Adrenal gland (tissue), 19 donors: ENCODE results near the gene XG. TPM values are rescaled to one million over a fixed set of nuclear protein-coding genes. Genes with fewer than 3 reads are reported as not detected.
"Not testable (repeated sequence)": the region's sequence is repeated elsewhere in the genome, so short reads cannot be mapped to it uniquely, and the experiment has no call there.

Experiments used
- DNase-seq, 7 donors: peaks; one replicate each; pipeline ENCODE4 v3.0.0-alpha.2; 2019 to 2020
- H3K27ac ChIP-seq, 5 donors: fragments of 200-600 bp; sonication (generic) in 4 of 5; 1 replicate in 3 of 5; 2 replicates in 2 of 5; pipeline versions ENCODE4 v1.5.1 to v1.8.0; 2016 to 2020; ENCODE audit warnings: mild to moderate bottlenecking in 1 of 5
- H3K27me3 ChIP-seq: fragments of 200-600 bp; 2 replicates; pipeline ENCODE4 v1.8.0; 2021
- H3K36me3 ChIP-seq, 2 donors: fragments of 200-600 bp; replicated peaks in 1 of 2; 1 replicate in 1 of 2; 2 replicates in 1 of 2; pipeline versions ENCODE4 v1.5.1 to v1.8.0; 2018 to 2022
- H3K4me1 ChIP-seq, 2 donors: fragments of 200-600 bp; replicated peaks in 1 of 2; 1 replicate in 1 of 2; 2 replicates in 1 of 2; pipeline versions ENCODE4 v1.5.1 to v1.8.0; 2018 to 2021
- H3K4me3 ChIP-seq, 4 donors: fragments of 200-600 bp; sonication (generic) in 3 of 4; one replicate each; pipeline ENCODE4 v1.5.1; 2016 to 2018
- H3K9me3 ChIP-seq, 3 donors: fragments of 200-600 bp; sonication (generic) in 1 of 3; replicated peaks in 1 of 3; 1 replicate in 2 of 3; 2 replicates in 1 of 3; pipeline versions ENCODE4 v1.5.1 to v1.8.0; 2016 to 2021
- CTCF ChIP-seq, 6 experiments: fragments of 450-650 bp in 4 of 6; fragments of 200-600 bp in 2 of 6; sonication (generic) in 1 of 6; IDR thresholded peaks; 1 replicate in 5 of 6; 2 replicates in 1 of 6; pipeline versions ENCODE4 v1.5.1 to v1.8.0; 2016 to 2021; ENCODE audit warnings: antibody characterized with exemption in 6 of 6, mild to moderate bottlenecking in 2 of 6, moderate library complexity in 1 of 6
- POLR2A ChIP-seq, 2 donors: fragments of 450-650 bp; IDR thresholded peaks; one replicate each; pipeline ENCODE4 v1.6.1; 2017; ENCODE audit warnings: antibody characterized with exemption in 2 of 2, mild to moderate bottlenecking in 2 of 2, moderate library complexity in 1 of 2
- WGBS, 4 donors: extraction: QIAGEN DNeasy Blood & Tissue Kit in 2 of 4; methylation state at CpG; one replicate each; pipeline versions ENCODE4 v1.1.5 to v1.1.7; 2013 to 2017; 5-methylcytosine and 5-hydroxymethylcytosine counted together
- intact Hi-C, 2 donors: fragments of 100-400 bp; cut with DNase I; formaldehyde crosslinking; loops; one replicate each; pipeline versions ENCODE4 v1.14.1 to v1.15.0; 2022 to 2023
- long read RNA-seq, 10 donors: library from polyadenylated mRNA in 3 of 10; unstranded in 2 of 10; stranded (forward) in 1 of 10; transcript quantifications; one replicate each; pipeline ENCODE4 v2.0.0 and lab custom pipeline, GENCODE V29; 2021 to 2026
- polyA plus RNA-seq, 3 donors: library from polyadenylated mRNA; stranded (reverse); fragments of 200-250 nt in 2 of 3; fragments of 350-450 nt in 1 of 3; fragmentation: Illumina TruSeq in 1 of 3; extraction: RNeasy Lipid Tissue Mini Kit (QIAGEN cat#74804) in 1 of 3; gene quantifications; one replicate each; pipeline ENCODE4 v1.2.3, GENCODE V29; 2013 to 2014
- total RNA-seq, 9 donors: library from RNA; depleted of rRNA in 4 of 9; stranded (reverse); fragments of >200 nt in 4 of 9; fragments of 120-200 nt in 1 of 9; fragmentation: NEBNext Ultra II Directional in 1 of 9; extraction: Animal tissue kit (Norgen Biotek cat#: 25700) in 1 of 9; gene quantifications; one replicate each; pipeline versions ENCODE4 v1.1.0 to v1.2.4, GENCODE V29; 2013 to 2023
- donor health status: healthy with polysubstance abuse.
- donor health status: Bipolar disorder and iron deficiency.
- donor health status: DM: yes; HTN: yes; CAD: no.
- donor health status: DM: no; HTN: no; CAD: no.
- donor health status: DM: no; HTN: no; CAD: no.
- donor health status: DM: yes; HTN: yes; CAD: no.

XG gene
- total RNA-seq (under 1 TPM in 1 of 9 donors, not detected in 8; 0.06 TPM), polyA plus RNA-seq (under 1 TPM in 1 of 3 donors, not detected in 2; 0.07 TPM)
- long read RNA-seq, donor 1: 0 reads
- long read RNA-seq, donor 2: 0 reads
- long read RNA-seq, donor 3: 0 reads
- long read RNA-seq, donor 4: 0 reads
- long read RNA-seq, donor 5: 0 reads
- long read RNA-seq, donor 6: 0 reads
- long read RNA-seq, donor 7: 0 reads
- long read RNA-seq, donor 8: 0 reads
- long read RNA-seq, donor 9: 0 reads
- long read RNA-seq, donor 10: 0 reads

GRCh38 chrX:2751874-2752300, at the start of gene XG:
Gene XG (plus strand): TSS chrX:2752040. CDS start chrX:2752275, 235 bp downstream.
- H3K27me3 ChIP-seq, intact Hi-C loops, H3K27ac ChIP-seq, DNase-seq, H3K9me3 ChIP-seq, H3K4me3 ChIP-seq, H3K4me1 ChIP-seq, H3K36me3 ChIP-seq: not testable (repeated sequence)
- WGBS, 4 donors: 81 to 87% (median 84%) methylated on average over 9 to 11 of the region's 11 CpGs

GRCh38 chrX:2703991-2704369, 47.9 kb upstream of the XG start:
- WGBS, 4 donors: 69 to 88% (median 78%) methylated on average over 12 to 14 of the region's 14 CpGs
- H3K27me3 ChIP-seq: no peaks in the 10 kb centered on the region
- no peaks in the 10 kb centered on the region for H3K36me3 ChIP-seq
- intact Hi-C loops: no loop called here
- H3K9me3 ChIP-seq: no peaks in the 10 kb centered on the region
- no peak overlapping the region for H3K4me3 ChIP-seq
- no peak for TF ChIP-seq POLR2A (IDR thresholded peaks at IDR 0.05)
- no peak for TF ChIP-seq CTCF (IDR thresholded peaks at IDR 0.05)
- H3K27ac ChIP-seq: no peak overlapping the region
- H3K4me1 ChIP-seq: peaks cover 12 to 20% of the 10 kb centered on the region in 2 donors
- DNase-seq: no peak

GRCh38 chrX:2705046-2705832, 46.6 kb upstream of the XG start:
- TF ChIP-seq CTCF (IDR thresholded peaks at IDR 0.05) (no peak), POLR2A (IDR thresholded peaks at IDR 0.05) (no peak)
- no peak overlapping the region for H3K4me3 ChIP-seq
- H3K9me3 ChIP-seq: no peaks in the 10 kb centered on the region
- peaks cover 12 to 33% of the 10 kb centered on the region in 2 donors for H3K4me1 ChIP-seq
- WGBS, 4 donors: 70 to 79% (median 75%) methylated on average over 18 of the region's 18 CpGs
- H3K27me3 ChIP-seq: no peaks in the 10 kb centered on the region
- no peaks in the 10 kb centered on the region for H3K36me3 ChIP-seq
- peak overlapping the region in 1 of 5 donors; percentile 12 for H3K27ac ChIP-seq
- peak in 2 of 7 donors; percentile 42 to 67 for DNase-seq
- intact Hi-C loops: no loop called here

GRCh38 chrX:2707334-2707760, 44.5 kb upstream of the XG start:
- Histone ChIP-seq H3K27ac (peak overlapping the region in 2 of 5 donors; percentile 45 to 57), H3K4me1 (peaks cover 12 to 37% of the 10 kb centered on the region in 2 donors), H3K4me3 (no peak overlapping the region), H3K9me3 (no peaks in the 10 kb centered on the region), H3K27me3 (no peaks in the 10 kb centered on the region), H3K36me3 (no peaks in the 10 kb centered on the region)
- intact Hi-C loops: no loop called here
- peak; percentile 38 to 89 (median 75) for DNase-seq
- TF ChIP-seq CTCF (IDR thresholded peaks at IDR 0.05): no peak
- TF ChIP-seq POLR2A (IDR thresholded peaks at IDR 0.05): no peak
- WGBS, 4 donors: 5 to 20% (median 9%) methylated on average over 5 to 12 of the region's 12 CpGs
